ENCODE results near the gene CTXND1.

The CTXND1 gene

DNA sequence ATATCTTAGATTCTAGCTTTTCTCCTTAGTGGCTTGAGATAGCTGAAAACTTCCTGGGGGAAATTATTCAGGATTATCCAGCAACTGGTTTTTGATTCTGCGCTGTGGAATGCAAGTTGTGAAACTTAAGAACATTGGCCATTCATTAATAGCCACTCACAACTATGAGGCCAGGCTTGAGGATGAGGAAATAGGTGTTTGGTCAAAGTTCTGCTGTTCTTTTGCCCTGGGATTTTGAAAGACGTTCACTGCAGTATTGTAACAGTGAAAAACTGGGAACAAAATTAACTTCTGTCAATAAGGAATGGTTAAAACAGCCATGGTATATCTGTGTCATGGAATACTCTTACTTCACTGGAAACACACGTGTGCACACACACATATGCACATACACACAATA, 44.1 kb downstream of the CTXND1 start:
- no peak for DNase-seq

DNA sequence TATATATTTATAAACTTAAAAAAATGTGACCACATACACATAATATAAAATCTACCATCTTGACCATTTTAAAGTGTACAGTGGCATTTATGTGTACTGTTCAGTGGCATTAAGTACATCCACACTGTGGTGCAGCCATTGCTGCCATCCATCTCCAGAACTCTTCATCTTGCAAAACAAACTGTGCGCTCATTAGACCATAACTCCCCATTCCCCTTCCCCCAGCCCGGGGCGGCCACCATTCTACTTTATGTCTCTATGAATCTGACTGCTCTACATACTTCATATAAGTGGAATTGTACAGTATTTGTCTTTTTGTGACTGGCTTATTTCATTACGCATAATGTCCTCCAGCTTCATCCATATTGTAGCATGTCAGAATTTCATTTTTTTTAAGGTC, 47.8 kb downstream of the CTXND1 start:
- DNase-seq: no peak

DNA sequence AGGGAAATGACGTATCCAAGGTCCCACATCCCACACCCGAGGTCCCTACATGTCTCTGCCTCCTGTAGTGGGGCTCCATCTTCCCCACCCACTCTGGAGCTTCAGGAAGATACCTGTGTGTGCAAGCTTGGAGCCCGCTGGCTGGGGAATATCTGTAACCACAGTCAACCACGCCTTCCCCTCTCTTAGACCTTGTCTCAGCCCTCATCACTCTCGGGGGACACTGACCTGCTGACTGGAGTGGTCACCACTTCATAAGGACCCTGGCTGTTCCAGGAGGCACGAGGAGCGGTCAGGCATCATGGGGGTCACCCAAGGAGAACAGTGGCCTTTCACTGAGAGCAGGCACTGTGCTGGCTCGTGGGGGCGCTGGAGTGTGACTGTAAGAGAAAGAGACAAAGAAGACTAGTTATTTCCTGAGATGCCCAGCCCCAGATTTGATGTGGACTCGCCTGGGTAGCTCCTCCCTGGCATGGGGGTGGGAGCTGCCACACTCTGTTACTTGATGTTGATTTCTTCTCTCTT, 48.6 kb downstream of the CTXND1 start:
- no peak for DNase-seq

DNA sequence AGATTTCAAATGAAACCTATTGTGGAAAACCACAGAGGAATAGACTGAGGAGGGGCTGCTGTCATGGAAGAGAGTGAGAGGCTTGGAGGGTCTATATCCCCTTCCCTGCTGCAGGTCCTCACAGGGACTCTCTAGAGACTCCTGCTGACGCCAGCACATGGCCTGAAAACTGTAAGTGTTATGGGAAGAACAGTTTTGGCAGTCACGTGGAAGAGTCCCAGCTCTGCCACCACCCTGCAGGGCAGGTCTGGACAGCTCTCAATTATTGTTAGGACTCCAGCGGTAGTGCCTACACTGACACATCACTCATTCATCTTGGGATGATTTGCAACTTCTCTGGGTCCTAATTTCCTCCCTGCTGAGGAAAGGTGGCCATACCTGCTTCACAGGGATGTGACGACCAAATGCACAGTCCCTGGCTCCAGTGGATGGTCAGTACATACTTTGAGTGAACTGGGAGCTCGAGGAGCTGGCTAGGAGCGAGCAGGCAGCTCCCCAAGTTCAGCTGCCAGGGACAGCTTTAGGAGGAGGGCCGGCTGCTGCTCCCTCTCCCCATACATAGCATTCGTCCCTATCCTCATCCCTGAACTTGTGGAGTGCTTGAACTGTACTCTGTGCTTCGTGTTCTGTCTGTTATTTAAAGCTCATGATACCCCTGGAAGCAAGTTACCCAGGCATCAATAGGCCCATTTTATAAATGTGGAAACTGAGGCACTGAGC, 49.2 kb downstream of the CTXND1 start:
- no peak for DNase-seq

DNA sequence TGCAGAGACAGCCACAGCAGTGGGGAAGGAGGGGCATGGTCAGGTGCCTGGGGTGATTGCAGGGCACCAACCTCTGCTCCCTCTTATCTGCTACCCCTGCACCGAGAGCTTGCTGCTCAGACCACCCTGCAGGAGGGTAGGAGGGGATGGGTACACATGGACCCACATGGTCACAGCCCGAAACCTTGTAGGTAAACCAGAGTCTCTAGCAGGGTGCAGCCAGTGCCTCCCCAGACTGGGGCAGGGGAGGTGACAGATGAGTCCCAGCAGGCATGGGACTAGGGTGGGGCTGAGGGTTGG, 50.0 kb downstream of the CTXND1 start:
- no peak for DNase-seq

DNA sequence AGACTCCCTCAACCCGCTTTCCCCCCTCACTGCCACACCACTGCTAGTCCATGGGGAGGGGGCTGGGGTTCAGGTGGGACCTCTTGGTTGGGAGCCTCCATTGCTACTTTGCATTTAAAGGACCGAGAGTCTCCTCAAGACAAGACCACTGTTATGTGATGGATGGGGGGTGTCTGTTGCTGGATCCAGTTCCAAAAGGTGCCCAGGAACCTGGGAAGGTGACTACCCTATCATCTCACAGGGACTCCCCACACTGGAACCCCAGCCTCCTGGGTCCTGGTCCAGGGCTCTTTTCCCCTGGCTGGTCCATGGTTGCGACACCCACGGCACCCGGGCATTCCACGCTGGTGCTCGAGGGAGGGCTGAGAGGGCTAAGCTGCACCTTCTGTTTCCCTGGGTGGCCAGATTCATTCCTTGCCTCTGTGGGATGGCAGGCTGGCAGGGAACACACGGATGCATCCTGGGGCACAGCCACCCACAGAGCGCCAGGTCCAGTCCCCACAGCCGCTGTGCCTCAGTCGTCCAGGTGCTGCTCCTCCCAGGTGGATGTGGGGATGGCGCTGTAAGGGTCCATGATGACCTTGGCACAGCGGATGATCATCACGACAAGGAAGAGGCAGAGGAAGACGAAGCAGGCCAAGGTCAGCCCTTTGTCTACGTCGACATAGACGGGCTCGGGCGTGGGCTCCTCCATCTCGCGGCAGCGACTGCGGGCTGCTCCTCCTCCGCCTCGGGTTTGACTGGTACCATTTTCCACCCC, 50.6 kb downstream of the CTXND1 start:
- DNase-seq: no peak

DNA sequence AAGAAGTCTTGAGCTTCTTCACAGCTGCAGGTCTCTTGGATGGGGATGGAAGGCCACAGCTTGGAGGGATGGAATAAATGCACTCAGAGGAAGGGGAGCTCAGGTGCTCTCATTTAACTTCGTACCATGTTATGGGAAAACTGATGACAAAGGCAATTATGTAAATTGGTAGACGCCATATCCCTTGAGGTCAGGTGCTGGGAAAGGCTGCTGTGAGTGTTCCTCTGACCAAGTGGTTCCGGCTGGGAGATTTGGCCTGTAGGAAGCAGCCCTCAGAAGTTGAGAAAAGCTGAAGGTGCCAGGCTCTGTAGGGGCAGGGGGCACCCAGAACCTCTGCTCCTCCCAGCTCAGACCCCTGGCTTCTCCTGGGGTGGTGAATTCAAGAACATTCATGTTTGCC, 52.1 kb downstream of the CTXND1 start:
- DNase-seq: no peak

DNA sequence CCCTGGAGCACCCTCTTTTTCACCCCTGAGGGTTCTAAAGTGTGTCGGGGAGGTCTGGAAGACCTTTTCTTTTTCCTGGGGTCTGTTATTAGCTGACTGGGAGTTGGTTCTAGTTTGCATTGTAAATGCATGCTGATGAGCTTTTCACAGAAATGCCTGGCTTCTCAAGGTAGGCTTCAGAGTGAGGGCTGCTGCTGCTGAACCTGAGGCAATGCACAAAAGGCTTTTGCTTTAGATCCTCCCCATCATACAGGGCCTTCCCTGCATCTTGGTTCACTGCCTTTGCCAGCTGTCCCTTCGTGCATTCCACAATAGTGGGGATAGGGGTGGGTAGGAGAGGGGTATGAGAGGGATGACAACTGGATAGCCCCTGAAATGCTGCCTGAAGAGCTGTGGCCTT, 52.6 kb downstream of the CTXND1 start:
- no peak for DNase-seq

DNA sequence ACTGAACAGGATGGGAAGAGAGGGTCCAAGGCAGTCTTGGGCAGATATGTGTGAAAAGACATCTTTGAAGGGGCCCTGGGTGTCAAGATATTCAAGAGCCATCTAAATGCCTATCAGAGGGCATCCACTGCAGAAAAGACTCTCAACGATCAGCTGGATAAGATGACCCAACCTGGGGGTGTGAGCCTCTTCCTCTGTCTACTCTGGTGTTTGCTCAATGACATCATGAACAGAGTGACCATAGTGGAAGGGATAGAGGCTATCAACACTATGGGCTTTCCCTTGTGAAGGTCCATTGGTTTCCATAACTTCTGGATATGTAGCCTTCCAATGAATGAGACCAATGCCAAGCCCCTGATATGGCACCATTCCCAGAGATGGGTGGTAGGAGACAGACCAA, 57.1 kb downstream of the CTXND1 start:
- no peak for DNase-seq

DNA sequence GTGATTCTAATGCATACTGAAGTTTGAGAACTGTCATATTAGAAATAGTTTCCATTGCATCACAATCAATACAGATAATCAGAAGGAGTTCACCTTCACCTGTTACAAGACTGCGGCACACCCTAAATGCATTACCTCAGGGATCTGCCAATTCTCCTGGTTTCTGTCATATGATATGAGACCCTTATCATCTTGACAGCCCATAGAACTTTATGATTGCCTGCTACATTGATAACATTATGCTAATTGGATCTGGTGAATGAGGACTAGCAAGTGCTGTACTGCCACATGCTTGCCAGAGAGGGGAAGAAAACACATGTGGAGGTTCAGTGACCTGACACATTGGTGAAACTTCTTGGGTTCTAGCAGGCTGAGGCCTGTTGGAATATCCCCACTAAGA, 57.8 kb downstream of the CTXND1 start:
- DNase-seq: no peak

DNA sequence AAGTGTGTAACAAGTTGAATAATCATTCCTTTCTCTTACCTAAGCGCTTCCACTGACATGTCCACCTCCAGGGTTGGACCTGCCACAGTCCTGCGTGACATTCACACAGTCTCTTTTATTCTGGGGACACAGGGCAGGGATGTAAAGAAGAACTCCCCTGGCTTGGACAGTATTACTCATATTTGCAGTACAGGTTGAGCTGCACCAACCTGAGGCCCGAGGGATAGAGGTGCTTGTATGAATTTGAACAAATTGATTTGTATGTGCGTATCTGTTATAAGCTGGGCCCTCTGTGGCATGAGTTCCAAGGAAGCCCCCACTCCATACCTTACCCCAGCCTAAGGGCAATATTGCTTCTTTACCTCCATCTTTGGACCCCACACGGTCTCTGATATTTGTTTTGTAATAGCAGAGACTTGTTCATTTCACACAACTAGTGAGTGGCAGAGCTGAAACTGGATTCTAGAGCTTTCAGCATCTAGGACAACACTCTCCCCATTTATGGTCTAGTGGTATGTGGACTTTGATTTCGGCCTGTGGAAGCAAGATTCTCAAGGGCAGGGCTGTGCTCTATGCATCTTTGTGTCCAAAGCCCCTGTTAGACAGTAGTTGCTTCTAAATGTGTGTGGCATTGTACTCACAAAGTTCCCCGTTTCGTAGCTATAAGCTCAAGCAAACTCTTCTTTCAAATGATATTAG, 60.0 kb downstream of the CTXND1 start:
- no peak for DNase-seq

DNA sequence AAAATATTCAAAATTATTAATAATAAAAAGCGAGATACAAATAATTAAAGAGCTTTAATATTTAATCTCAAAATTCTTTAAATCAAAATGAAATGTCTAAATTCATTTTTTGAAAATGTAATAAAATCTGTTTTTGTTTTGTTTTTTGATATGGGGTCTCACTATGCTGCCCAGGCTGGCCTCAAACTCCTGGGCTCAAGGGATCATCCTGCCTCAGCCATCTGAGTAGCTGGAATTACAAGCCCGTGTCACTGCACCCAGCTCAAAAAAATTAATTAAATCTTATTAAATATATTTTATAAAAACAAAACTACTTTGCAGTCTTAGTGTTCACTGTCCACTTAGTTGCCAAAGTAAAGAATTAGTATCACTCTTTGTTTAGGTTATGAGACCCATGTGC, 60.8 kb downstream of the CTXND1 start:
- DNase-seq: no peak

DNA sequence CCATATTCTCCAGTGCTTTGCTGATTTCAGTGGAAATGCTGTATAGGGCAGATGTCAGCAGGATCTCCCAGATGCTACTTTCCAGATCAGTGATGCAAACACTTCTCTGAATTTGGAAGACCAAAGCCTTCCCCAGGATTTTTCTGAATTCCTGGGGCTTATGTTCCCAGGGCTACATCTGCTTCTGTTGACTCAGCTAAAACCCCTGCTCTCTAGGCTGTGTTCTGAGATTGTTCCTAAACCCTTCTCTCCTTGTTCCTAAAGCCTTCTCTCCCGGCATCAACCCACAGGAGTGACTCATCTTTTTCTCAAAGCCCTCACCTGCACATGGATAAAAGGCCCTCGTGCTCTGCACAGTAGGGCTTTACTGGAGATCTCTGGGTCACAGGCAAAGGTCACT, 63.8 kb downstream of the CTXND1 start:
- no peak for DNase-seq

DNA sequence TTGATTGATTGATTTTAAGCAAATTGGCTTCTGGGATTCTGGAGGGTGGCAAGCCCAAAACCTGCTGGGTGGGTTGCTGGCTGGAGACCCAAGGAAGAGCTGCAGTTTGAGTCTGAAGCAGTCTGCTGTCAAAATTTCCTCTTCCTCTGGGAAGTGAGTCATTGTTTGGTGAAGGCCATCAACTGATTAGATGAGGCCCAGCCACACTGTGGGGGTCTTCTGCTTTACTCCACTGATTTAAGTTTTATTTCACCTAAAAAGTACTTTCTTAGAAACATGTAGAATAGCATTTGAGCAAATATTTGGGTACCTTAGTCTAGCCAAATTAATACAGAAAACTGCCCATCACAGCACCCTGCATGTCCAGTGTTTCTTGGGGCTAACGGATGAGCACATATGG, 65.4 kb downstream of the CTXND1 start:
- no peak for DNase-seq

DNA sequence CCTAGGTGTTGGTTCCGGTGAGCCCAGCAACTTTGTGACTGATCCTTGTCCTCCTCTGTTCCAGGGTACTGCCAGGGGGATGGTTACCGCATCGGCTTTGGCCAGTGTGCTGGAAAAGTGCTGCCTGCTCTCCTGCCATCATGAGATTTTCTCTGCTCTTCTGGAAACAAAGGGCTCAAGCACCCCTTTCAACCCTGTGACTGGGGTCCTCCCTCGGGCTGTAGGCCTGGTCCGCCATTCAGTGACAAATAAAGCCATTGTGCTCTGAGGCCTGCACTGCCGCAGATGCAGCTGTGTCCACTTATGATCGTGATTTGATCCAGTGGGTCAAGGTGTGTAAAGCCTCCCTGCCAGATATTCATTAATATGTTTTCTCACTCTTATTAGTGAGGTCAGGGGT, 65.9 kb downstream of the CTXND1 start:
- no peak for DNase-seq

DNA sequence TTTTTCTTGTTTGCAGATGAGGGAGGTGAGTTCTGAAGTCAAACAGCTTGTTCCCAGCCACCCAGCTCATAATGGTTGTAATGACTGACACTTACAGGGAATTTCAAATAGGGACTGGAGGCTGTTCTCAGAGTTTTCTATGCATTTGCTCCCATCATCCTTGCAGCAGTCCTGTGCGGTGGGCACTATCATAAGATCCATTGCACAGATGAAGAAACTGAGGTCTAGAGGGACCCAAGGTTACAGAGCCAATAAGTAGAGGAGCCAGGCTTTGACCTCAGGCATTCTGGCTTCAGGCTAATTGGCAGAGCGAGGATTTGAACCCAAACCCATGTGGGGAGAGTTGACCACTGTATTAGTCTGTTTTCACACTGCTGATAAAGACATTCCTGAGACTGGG, 66.9 kb downstream of the CTXND1 start:
- DNase-seq: no peak

DNA sequence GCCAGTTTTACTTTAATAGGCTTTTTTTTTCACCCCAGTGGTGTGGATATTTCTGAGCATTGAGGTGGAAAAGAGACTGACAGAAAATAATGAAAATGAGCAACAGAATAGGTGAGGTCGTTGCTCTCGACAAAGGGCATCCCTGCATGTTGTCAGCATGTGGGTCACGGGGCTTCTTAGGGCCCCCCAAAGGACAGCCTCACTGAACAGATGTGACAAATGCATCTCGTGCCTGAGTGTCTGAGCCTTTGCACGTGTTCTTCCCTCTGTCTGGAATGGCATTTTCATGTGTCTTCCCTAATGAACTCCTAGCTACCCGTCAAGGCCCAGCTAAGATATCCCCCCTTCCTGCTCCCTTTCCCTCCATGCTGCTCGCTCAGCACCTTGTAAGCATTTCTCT, 67.5 kb downstream of the CTXND1 start:
- DNase-seq: no peak

DNA sequence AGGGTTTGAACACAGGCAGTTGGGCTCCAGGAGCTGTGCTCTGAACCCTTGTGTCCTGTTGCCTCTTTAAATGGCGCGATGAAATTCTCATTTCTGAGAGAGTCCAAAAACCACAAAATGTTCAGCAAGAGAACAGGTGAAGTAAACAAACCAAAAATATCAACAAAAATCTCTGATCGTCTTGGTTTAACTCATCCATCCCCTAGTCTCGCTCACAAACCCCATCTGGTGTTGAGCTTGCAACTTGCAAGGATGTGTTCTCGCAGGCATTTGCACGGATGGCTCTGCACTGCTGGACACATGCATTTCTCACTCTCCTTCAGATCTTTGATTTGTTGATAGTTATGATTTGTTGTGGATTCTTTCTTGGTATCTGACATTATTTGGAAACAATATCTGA, 68.1 kb downstream of the CTXND1 start:
- no peak for DNase-seq

DNA sequence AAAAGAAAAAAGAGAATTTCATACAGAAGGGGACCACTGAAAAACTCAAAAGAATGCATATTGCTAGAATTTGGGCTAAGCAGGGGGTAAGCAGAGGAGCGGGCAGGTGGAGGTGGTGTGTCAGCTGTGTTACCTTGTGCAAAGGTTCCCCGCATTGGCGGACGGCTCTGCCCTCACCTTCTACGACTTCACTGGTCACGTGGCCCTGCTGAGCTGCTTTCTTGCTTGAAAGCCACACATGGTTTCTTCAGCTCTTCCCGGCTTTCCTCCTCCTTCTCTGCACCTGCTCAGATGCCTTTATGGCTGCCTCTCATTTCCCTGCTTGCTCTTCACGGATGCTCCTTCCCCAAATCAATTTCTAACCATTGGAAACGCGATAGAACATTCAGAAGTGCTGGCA, 68.7 kb downstream of the CTXND1 start:
- DNase-seq: no peak

DNA sequence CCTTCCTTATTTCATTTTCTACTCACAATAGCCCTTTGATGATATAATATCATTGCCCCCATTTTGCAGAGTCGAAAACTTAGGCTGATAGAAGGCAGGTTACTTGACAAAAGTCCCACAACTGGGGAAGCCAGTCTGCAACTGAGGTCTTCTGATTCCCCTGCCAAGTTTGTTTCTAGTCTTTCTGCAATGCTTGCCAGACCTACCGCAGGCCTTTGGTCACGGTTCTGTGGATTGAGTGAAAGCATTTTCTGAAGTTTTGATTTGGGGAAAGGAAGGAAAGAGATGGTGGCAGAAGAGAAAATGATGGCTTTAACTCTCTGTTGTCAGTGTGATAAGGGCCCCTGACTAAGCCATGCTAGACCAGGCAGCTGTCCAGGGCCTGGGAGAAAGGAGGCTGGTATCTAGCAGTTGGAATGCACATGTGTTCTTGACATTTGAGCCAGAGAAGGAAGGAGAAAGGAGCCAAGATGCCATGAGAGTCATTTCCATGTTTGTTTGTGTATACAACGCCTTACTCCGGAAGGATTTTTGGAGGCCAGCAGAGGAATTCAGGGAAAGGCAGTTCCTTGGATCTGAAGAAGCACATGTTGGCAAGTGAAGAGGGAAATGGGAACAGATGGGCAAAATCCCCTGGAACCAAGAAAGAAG, 69.3 kb downstream of the CTXND1 start:
- no peak for DNase-seq

DNA sequence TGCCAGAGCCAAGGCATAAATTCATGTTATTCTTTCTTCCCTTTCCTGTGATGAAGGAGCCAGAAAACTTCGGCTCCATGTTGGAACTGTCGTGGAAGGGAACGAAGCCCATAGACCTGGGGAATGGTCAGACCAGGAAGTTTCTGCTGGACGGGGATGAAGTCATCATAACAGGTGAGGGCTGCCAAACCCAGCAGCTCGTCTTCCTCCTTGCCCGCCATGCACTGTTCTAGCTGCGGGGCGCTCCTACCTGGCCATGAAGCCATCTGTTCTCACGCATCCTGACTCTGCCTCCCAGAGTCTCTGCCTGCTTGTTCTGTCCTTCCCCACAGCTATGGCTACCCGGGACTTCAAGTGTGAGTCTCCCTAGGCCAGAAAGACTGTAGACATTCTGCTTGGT, 71.0 kb downstream of the CTXND1 start:
- DNase-seq: no peak

DNA sequence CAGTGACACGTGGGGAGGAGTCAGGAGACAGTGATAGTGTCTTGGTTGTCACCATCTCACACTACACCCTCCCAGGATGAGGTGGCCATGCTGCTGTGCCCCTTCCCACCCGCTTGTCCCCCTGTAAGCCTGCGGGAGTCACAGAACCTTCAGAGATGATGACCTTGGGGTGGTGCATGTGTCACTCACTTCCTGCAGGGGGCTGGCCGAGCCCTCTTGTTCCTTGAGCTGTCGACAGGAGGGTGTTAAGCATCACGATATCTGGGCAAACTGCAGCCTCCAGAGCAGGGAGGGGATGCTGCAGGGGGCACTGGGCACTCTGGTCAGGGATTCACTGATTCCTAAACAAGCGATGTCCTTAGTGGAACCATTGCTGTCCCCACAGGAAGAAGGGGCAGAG, 71.5 kb downstream of the CTXND1 start:
- no peak for DNase-seq

DNA sequence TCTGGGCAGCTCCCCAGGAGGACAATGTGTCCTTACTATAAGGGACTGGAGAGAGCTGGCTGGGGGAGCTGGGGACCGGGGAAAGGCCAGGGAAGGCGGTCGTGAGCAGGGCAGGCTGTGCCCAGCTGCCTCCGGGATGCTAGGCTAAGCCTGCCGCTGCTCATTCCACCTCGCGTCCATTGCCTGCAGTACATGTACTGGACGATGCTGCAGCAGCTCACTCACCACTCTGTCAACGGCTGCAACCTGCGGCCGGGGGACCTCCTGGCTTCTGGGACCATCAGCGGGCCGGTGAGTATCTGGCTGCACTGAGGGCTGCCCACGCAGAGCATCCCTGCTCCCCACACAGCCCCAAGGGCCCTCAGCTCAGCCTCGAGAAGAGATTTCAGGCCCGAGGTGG, 72.1 kb downstream of the CTXND1 start:
- DNase-seq: no peak
